ENCODE measurements around the gene ADCY4. TPM values are rescaled to one million over a fixed set of nuclear protein-coding genes. Genes with fewer than 3 reads are reported as not detected.

Gene ADCY4
- total RNA-seq, 1 experiment from 2014 or later, result 0.04 TPM

- Histone ChIP-seq H3F3A (ENCODE audit: low read length, unreplicated experiment) (no peaks in the 10 kb centered on the region), H3K4me3 (ENCODE audit: low read length) (no peak overlapping the region), H3K9me3 (ENCODE audit: low read length) (no peaks in the 10 kb centered on the region), H3K27ac (ENCODE audit: low read length) (no peak overlapping the region), H3K79me2 (ENCODE audit: low read length) (no peaks in the 10 kb centered on the region), H3K9me2 (replicated peaks; ENCODE audit: low read length) (no peaks in the 10 kb centered on the region), H3K36me3 (ENCODE audit: low read depth, low read length) (peaks cover 34% of the 10 kb centered on the region; the same call in 1 of the 2 replicates), H4K20me1 (ENCODE audit: low read length) (no peaks in the 10 kb centered on the region), H3K4me1 (ENCODE audit: insufficient read depth, low read length) (no peaks in the 10 kb centered on the region), H3K4me2 (ENCODE audit: low read length) (no peak overlapping the region), H3K9ac (ENCODE audit: low read length) (no peak overlapping the region), H2AFZ (ENCODE audit: low read length) (no peak overlapping the region), H3K27me3 (ENCODE audit: low read length) (no peaks in the 10 kb centered on the region)
- ATAC-seq, result no peak
- intact Hi-C loops (cut with micrococcal nuclease), result no loop called here
- DNase-seq, result no peak
- ChIA-PET POLR2A (ENCODE audit: unreplicated experiment) (no interaction called here), CTCF (interaction anchor here (1.2 kb wide), 1 partner anchor 48 kb away, joined by 3 read pairs; the partner anchor contains the start of gene TINF2)
- TF ChIP-seq CTCF (conservative IDR thresholded peaks at IDR 0.05; ENCODE audit: low read depth, low read length), result no peak
- no peak for TF ChIP-seq EZH2 (IDR thresholded peaks at IDR 0.05; ENCODE audit: low read length, unreplicated experiment)
- no peak for TF ChIP-seq EZH2phosphoT487 (IDR thresholded peaks at IDR 0.05; ENCODE audit: borderline replicate concordance, low read length)
- BruUV-seq (replicated peaks), result no TSS peak
Measured at GRCh38 chr14:24289649-24290280, 45.1 kb downstream of the ADCY4 start.

- no peak overlapping the region for H3K4me2 ChIP-seq (ENCODE audit: low read length)
- no peaks in the 10 kb centered on the region for H4K20me1 ChIP-seq (ENCODE audit: low read length)
- DNase-seq, result no peak
- no peaks in the 10 kb centered on the region for H3K9me2 ChIP-seq (replicated peaks; ENCODE audit: low read length)
- intact Hi-C loops (cut with micrococcal nuclease), result no loop called here
- H3K4me1 ChIP-seq (ENCODE audit: insufficient read depth, low read length), result no peaks in the 10 kb centered on the region
- H3K4me3 ChIP-seq (ENCODE audit: low read length), result no peak overlapping the region
- no peaks in the 10 kb centered on the region for H3K27me3 ChIP-seq (ENCODE audit: low read length)
- no peak for ATAC-seq
- TF ChIP-seq CTCF (conservative IDR thresholded peaks at IDR 0.05; ENCODE audit: low read depth, low read length) (no peak), EZH2phosphoT487 (IDR thresholded peaks at IDR 0.05; ENCODE audit: borderline replicate concordance, low read length) (no peak), EZH2 (IDR thresholded peaks at IDR 0.05; ENCODE audit: low read length, unreplicated experiment) (no peak)
- CTCF ChIA-PET, result no interaction called here
- H3K36me3 ChIP-seq (ENCODE audit: low read depth, low read length), result peaks cover 24% of the 10 kb centered on the region; the same call in 1 of the 2 replicates
- no peaks in the 10 kb centered on the region for H3F3A ChIP-seq (ENCODE audit: low read length, unreplicated experiment)
- POLR2A ChIA-PET (ENCODE audit: unreplicated experiment), result no interaction called here
- H3K27ac ChIP-seq (ENCODE audit: low read length), result no peak overlapping the region
- no peak overlapping the region for H2AFZ ChIP-seq (ENCODE audit: low read length)
- no peaks in the 10 kb centered on the region for H3K9me3 ChIP-seq (ENCODE audit: low read length)
- no peaks in the 10 kb centered on the region for H3K79me2 ChIP-seq (ENCODE audit: low read length)
- H3K9ac ChIP-seq (ENCODE audit: low read length), result no peak overlapping the region
- no TSS peak for BruUV-seq (replicated peaks)
Measured at GRCh38 chr14:24286996-24287395, 47.9 kb downstream of the ADCY4 start.

GRCh38 chr14:24285351-24285750 lies 49.5 kb downstream of the ADCY4 start:
- Histone ChIP-seq H3K79me2 (ENCODE audit: low read length) (no peaks in the 10 kb centered on the region), H3K4me2 (ENCODE audit: low read length) (no peak overlapping the region), H3K4me1 (ENCODE audit: insufficient read depth, low read length) (no peaks in the 10 kb centered on the region), H3K9ac (ENCODE audit: low read length) (no peak overlapping the region), H3K27me3 (ENCODE audit: low read length) (no peaks in the 10 kb centered on the region), H3K9me3 (ENCODE audit: low read length) (no peaks in the 10 kb centered on the region), H3K4me3 (ENCODE audit: low read length) (no peak overlapping the region), H3F3A (ENCODE audit: low read length, unreplicated experiment) (no peaks in the 10 kb centered on the region), H3K27ac (ENCODE audit: low read length) (no peak overlapping the region), H4K20me1 (ENCODE audit: low read length) (no peaks in the 10 kb centered on the region), H2AFZ (ENCODE audit: low read length) (no peak overlapping the region), H3K9me2 (replicated peaks; ENCODE audit: low read length) (no peaks in the 10 kb centered on the region), H3K36me3 (ENCODE audit: low read depth, low read length) (peaks cover 11% of the 10 kb centered on the region; the same call in 1 of the 2 replicates)
- no TSS peak for BruUV-seq (replicated peaks)
- ChIA-PET POLR2A (ENCODE audit: unreplicated experiment) (no interaction called here), CTCF (interaction anchor here (0.6 kb wide), 1 partner anchor 12 kb away, joined by 3 read pairs; no protein-coding TSS in a partner anchor)
- ATAC-seq (no peak), DNase-seq (no peak)
- no peak for TF ChIP-seq EZH2phosphoT487 (IDR thresholded peaks at IDR 0.05; ENCODE audit: borderline replicate concordance, low read length)
- no peak for TF ChIP-seq EZH2 (IDR thresholded peaks at IDR 0.05; ENCODE audit: low read length, unreplicated experiment)
- TF ChIP-seq CTCF (conservative IDR thresholded peaks at IDR 0.05; ENCODE audit: low read depth, low read length), result no peak
- intact Hi-C loops (cut with micrococcal nuclease), result no loop called here
